Uterine smooth muscle cell (primary cell): ENCODE measurements around the gene SLC12A7. TPM values are rescaled to one million over a fixed set of nuclear protein-coding genes. Genes with fewer than 3 reads are reported as not detected.

Experiments
- total RNA-seq: library from RNA; depleted of rRNA; stranded (reverse); fragments of >200 nt; gene quantifications from 2 replicates; pipeline ENCODE4 v1.2.3, GENCODE V29; 2014

The SLC12A7 gene
- total RNA-seq = 12.4 and 17.6 TPM in 2 replicates

DNA sequence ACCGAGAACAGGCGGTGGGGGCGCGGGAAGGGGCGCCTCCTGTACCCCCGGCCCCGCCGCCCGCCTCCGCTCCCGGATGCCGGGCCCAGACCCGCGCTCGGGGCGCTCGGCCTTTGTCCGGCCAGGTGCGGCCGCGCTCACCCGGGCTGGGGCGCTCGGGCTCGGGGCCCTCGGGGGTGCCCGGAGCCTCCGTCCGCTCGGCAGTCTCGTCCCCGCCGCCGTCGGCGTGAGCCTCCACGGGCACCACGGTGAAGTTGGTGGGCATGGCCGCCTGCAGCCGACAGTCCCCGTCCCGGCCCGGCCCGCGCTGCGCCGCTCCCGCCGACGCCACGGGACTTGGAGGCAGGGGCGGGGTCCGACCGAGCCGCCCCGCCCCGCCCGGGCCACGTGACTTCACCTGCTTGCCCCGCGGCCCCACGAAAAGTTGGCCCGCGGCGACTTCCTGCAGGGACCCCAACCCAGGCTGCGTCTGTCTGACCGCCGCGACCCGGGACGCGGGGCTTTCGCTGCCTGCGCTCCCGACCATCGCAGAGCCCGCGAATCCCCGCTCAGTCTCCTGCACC is at the start of gene SLC12A7:
TSS of gene SLC12A7 (minus strand) at position 337 of the 563 bp plus-strand sequence. CDS start at position 265, 72 bp downstream.

DNA sequence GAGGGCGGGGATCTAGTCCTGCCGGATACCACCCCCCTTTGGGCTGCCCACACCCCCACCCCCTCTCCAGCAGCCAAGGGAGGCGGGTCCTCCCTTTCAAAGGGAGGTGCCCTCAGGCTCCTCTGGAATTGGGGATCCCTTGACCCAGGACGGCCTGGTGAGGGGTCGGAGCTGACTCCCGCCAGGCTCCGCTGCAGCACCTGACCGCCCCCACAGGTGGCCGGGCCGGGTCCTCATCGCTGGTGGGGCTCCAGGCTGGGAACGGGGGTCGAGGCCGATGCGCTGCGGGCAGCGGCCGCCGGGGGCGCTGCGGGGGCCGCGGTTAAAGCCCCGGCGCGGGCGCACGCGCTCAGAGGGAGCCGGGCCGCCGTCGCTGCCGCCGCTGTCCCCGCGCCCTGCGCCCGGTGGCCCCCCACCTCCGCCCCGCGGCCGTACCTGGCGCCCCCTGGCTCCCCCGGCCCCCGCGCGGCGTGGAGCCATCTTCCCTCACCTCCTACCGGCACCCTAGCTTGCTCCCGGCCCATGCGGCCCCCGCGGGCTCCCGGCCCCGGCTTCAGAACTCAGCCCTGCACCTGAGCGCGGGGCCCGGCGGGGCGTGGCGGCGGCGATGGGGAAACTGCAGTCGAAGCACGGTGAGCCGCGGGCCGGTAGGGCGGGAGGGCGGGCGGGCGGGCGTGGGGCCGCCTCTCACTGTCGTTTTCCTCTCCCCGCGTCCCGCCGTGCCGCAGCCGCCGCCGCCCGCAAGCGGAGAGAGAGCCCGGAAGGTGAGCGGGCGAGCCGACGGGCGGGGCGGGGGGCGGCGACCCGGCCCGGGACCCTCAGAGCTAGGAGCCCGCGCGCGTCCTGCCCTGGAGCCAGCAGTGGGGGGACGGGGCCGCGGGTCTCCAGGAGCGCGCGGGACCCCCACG is 103.2 kb downstream of the SLC12A7 start, which contains the start of gene NKD2:
TSS of gene NKD2 (plus strand) at position 352 of the 908 bp plus-strand sequence. CDS start at position 608, 256 bp downstream.

Other genes with a start within 250 kb of the SLC12A7 start
- 47.2 and 66.5 TPM in 2 replicates for gene BRD9, start 219.3 kb downstream of the SLC12A7 start, total RNA-seq
- gene TRIP13, start 219.2 kb downstream of the SLC12A7 start, total RNA-seq = 15.0 and 86.3 TPM in 2 replicates
- not detected in 2 replicates for gene NKD2, start 103.3 kb downstream of the SLC12A7 start, total RNA-seq
- not detected in 2 replicates for gene SLC6A19, start 89.5 kb upstream of the SLC12A7 start, total RNA-seq
- not detected in 2 replicates for gene SLC6A18, start 113.3 kb upstream of the SLC12A7 start, total RNA-seq
- gene TERT, start 183.0 kb upstream of the SLC12A7 start, total RNA-seq = under 0.01 TPM in 1 of 2 replicates, not detected in the other
- 209 and 261 TPM in 2 replicates for gene CLPTM1L, start 233.0 kb upstream of the SLC12A7 start, total RNA-seq